ENCODE data around the gene ABCB11.
A peak's percentile ranks its signal among the peaks of the same experiment; 100 is the strongest.

ABCB11 gene

DNA sequence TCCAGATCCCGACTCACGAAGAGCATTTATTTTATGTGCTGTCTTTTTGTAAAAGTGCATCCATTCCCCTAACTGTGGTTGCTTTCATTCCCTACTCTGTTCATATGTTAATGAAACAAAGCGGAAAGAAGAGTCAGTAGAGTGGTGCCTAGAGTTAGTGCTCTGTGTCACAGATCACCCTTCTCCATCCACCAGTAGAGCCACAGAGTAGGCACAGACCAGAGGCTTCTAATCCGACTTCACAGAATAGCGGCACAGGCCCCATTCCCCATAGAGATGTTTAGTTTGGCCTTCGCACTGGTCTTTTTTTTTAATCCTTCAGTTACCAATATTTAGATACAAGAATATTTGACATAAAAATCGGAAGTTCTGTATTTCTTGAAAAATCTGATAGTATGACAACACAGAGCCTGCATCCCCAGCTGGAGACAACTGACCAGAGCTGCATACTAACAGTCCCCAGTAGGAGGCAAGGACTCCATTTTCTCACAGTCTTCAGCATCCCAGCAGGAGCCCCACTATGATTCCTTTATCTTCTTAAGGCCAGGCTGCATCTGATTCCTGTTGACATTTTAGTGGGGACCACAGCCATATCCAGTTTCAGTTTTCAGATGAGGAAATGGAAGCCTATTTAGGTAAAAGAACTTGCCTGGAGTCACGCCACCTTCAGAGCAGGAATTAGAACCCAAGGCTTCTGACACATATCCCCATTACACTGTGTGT, 123.0 kb downstream of the ABCB11 start:
- peaks cover 8% of the 10 kb centered on the region; the same call in 1 of the 2 replicates for H3K27me3 ChIP-seq (ENCODE audit: control insufficient read depth, insufficient read depth, low read length)
- no peak overlapping the region for H3K27ac ChIP-seq (ENCODE audit: low read depth, low read length)
- no peak overlapping the region for H3K9ac ChIP-seq (ENCODE audit: low read length)
- no peak overlapping the region for H3K4me3 ChIP-seq (ENCODE audit: low read depth, low read length)
- H3K9me3 ChIP-seq (ENCODE audit: control insufficient read depth, insufficient read depth, low read depth, low read length) = no peaks in the 10 kb centered on the region
- peaks cover 50% of the 10 kb centered on the region for H3K4me1 ChIP-seq (ENCODE audit: control insufficient read depth, insufficient read depth, low read length)
- H3K36me3 ChIP-seq (ENCODE audit: control insufficient read depth, insufficient read depth, low read length) = no peaks in the 10 kb centered on the region

GRCh38 chr2:168904358-168904757, 126.8 kb downstream of the ABCB11 start:
- H3K4me1 ChIP-seq (ENCODE audit: control insufficient read depth, insufficient read depth, low read length) = peaks cover 22% of the 10 kb centered on the region
- no peaks in the 10 kb centered on the region for H3K27me3 ChIP-seq (ENCODE audit: control insufficient read depth, insufficient read depth, low read length)
- no peak overlapping the region for H3K4me3 ChIP-seq (ENCODE audit: low read depth, low read length)
- no peaks in the 10 kb centered on the region for H3K9me3 ChIP-seq (ENCODE audit: control insufficient read depth, insufficient read depth, low read depth, low read length)
- H3K9ac ChIP-seq (ENCODE audit: low read length) = no peak overlapping the region
- H3K27ac ChIP-seq (ENCODE audit: low read depth, low read length) = no peak overlapping the region
- no peaks in the 10 kb centered on the region for H3K36me3 ChIP-seq (ENCODE audit: control insufficient read depth, insufficient read depth, low read length)

DNA sequence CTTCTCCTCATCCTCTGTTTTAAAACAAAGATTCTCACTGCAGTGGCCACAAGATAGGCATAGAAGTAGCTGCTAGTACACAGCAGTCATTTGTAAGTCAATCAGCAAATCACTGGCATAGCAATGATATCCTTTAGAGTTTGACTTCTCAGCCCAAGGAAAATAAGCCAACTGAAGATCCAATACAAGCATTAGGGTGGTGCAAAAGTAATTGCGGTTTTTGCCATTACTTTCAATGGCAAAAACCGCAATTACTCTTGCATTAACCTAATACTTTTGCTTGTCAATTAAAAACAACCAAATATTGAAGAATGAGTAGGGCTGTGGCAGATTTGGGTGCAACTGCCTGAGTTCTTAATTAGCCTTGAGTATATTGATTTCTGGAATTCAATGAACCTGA, 127.2 kb downstream of the ABCB11 start:
- H3K4me3 ChIP-seq (ENCODE audit: low read depth, low read length) = no peak overlapping the region
- peaks cover 22% of the 10 kb centered on the region for H3K4me1 ChIP-seq (ENCODE audit: control insufficient read depth, insufficient read depth, low read length)
- no peaks in the 10 kb centered on the region for H3K9me3 ChIP-seq (ENCODE audit: control insufficient read depth, insufficient read depth, low read depth, low read length)
- no peaks in the 10 kb centered on the region for H3K36me3 ChIP-seq (ENCODE audit: control insufficient read depth, insufficient read depth, low read length)
- H3K27me3 ChIP-seq (ENCODE audit: control insufficient read depth, insufficient read depth, low read length) = no peaks in the 10 kb centered on the region
- no peak overlapping the region for H3K27ac ChIP-seq (ENCODE audit: low read depth, low read length)
- H3K9ac ChIP-seq (ENCODE audit: low read length) = no peak overlapping the region

GRCh38 chr2:168901003-168901402, 130.1 kb downstream of the ABCB11 start, which contains the start of gene G6PC2:
Gene G6PC2, plus strand, starts transcription at chr2:168901291. Its CDS starts 41 bp downstream, at chr2:168901332.
- Histone ChIP-seq H3K9me3 (ENCODE audit: control insufficient read depth, insufficient read depth, low read depth, low read length) (no peaks in the 10 kb centered on the region), H3K27me3 (ENCODE audit: control insufficient read depth, insufficient read depth, low read length) (no peaks in the 10 kb centered on the region), H3K9ac (ENCODE audit: low read length) (no peak within 1 kb of the TSS), H3K4me3 (ENCODE audit: low read depth, low read length) (no peak within 1 kb of the TSS), H3K27ac (ENCODE audit: low read depth, low read length) (no peak within 1 kb of the TSS), H3K36me3 (ENCODE audit: control insufficient read depth, insufficient read depth, low read length) (no peaks in the 10 kb centered on the region), H3K4me1 (ENCODE audit: control insufficient read depth, insufficient read depth, low read length) (no peaks in the 10 kb centered on the region)

DNA sequence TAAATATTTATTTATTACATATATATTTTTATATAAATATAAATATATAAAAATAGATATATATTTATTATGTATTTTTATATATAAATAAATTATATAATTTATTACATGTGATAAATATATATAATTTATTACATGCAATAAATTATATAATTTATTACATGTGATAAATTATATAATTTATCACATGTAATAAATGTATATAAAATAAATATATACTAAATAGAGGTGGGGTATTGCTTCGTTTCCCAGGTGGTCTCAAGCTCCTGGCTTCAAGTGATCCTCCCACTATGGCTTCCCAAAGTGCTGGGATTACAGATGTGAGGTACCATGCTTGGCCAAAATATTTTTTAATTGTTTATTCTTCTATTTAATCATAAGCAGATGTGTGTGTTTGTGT, 133.7 kb downstream of the ABCB11 start:
- Histone ChIP-seq H3K27ac (ENCODE audit: low read depth, low read length) (no peak overlapping the region), H3K4me3 (ENCODE audit: low read depth, low read length) (no peak overlapping the region), H3K9me3 (ENCODE audit: control insufficient read depth, insufficient read depth, low read depth, low read length) (no peaks in the 10 kb centered on the region), H3K9ac (ENCODE audit: low read length) (no peak overlapping the region), H3K36me3 (ENCODE audit: control insufficient read depth, insufficient read depth, low read length) (no peaks in the 10 kb centered on the region), H3K27me3 (ENCODE audit: control insufficient read depth, insufficient read depth, low read length) (no peaks in the 10 kb centered on the region), H3K4me1 (ENCODE audit: control insufficient read depth, insufficient read depth, low read length) (no peaks in the 10 kb centered on the region)

DNA sequence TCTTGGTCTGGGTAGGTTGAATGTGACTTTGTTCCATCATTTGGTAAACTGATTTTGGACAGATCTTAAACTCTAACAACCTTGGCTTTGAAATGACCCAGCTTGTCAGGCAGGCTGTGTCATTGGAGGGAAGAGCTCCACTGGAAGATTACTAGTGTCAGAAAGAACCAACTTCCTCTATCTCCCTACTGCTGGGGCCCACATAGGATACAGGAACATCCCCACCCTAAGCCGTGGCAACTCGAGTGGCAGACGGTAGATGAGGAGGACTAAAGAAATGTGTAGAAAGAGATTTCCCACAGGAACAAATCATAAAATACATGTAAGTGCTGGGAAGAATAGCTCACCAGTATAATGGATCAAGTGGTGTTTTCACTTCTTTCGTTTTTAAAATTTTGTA, 134.3 kb downstream of the ABCB11 start:
- H3K4me1 ChIP-seq (ENCODE audit: control insufficient read depth, insufficient read depth, low read length) = no peaks in the 10 kb centered on the region
- no peak overlapping the region for H3K4me3 ChIP-seq (ENCODE audit: low read depth, low read length)
- H3K9me3 ChIP-seq (ENCODE audit: control insufficient read depth, insufficient read depth, low read depth, low read length) = no peaks in the 10 kb centered on the region
- peaks cover 4% of the 10 kb centered on the region; the same call in 1 of the 2 replicates for H3K27me3 ChIP-seq (ENCODE audit: control insufficient read depth, insufficient read depth, low read length)
- H3K36me3 ChIP-seq (ENCODE audit: control insufficient read depth, insufficient read depth, low read length) = no peaks in the 10 kb centered on the region
- H3K27ac ChIP-seq (ENCODE audit: low read depth, low read length) = no peak overlapping the region
- no peak overlapping the region for H3K9ac ChIP-seq (ENCODE audit: low read length)

- Histone ChIP-seq H3K27ac (ENCODE audit: low read depth, low read length) (no peak overlapping the region), H3K36me3 (ENCODE audit: control insufficient read depth, insufficient read depth, low read length) (no peaks in the 10 kb centered on the region), H3K27me3 (ENCODE audit: control insufficient read depth, insufficient read depth, low read length) (peaks cover 10% of the 10 kb centered on the region; the same call in 1 of the 2 replicates), H3K9ac (ENCODE audit: low read length) (no peak overlapping the region), H3K4me1 (ENCODE audit: control insufficient read depth, insufficient read depth, low read length) (no peaks in the 10 kb centered on the region), H3K9me3 (ENCODE audit: control insufficient read depth, insufficient read depth, low read depth, low read length) (no peaks in the 10 kb centered on the region), H3K4me3 (ENCODE audit: low read depth, low read length) (no peak overlapping the region)
Observed at GRCh38 chr2:168895771-168896170, 135.4 kb downstream of the ABCB11 start.

- H3K4me3 ChIP-seq (ENCODE audit: low read depth, low read length) = no peak overlapping the region
- no peaks in the 10 kb centered on the region for H3K36me3 ChIP-seq (ENCODE audit: control insufficient read depth, insufficient read depth, low read length)
- no peaks in the 10 kb centered on the region for H3K4me1 ChIP-seq (ENCODE audit: control insufficient read depth, insufficient read depth, low read length)
- no peaks in the 10 kb centered on the region for H3K9me3 ChIP-seq (ENCODE audit: control insufficient read depth, insufficient read depth, low read depth, low read length)
- peaks cover 10% of the 10 kb centered on the region; the same call in 1 of the 2 replicates for H3K27me3 ChIP-seq (ENCODE audit: control insufficient read depth, insufficient read depth, low read length)
- H3K9ac ChIP-seq (ENCODE audit: low read length) = no peak overlapping the region
- H3K27ac ChIP-seq (ENCODE audit: low read depth, low read length) = no peak overlapping the region
Observed at GRCh38 chr2:168894720-168895119, 136.4 kb downstream of the ABCB11 start.

DNA sequence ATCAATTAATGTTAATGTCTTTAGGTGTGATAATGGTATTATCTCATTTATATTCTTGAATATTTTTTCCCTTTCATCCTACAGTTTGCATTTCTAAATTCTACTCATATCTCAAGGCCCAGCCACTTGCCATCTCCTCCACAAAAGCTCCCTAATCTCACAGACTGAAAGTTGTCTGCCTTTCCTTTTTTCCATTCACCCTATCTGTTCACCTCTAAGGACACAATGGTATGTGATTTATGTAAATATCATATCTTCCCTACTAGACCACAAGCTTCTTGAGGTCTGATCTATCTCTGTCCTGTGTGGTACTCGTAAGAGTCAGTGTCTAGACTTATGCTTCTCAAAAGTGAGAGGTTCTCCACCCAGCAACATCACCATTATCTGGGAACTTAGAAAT, 137.0 kb downstream of the ABCB11 start:
- no peaks in the 10 kb centered on the region for H3K9me3 ChIP-seq (ENCODE audit: control insufficient read depth, insufficient read depth, low read depth, low read length)

GRCh38 chr2:168892327-168892726, 138.8 kb downstream of the ABCB11 start:
- Histone ChIP-seq H3K9me3 (ENCODE audit: control insufficient read depth, insufficient read depth, low read depth, low read length) (no peaks in the 10 kb centered on the region), H3K27me3 (ENCODE audit: control insufficient read depth, insufficient read depth, low read length) (peaks cover 10% of the 10 kb centered on the region; the same call in 1 of the 2 replicates), H3K9ac (ENCODE audit: low read length) (no peak overlapping the region), H3K27ac (ENCODE audit: low read depth, low read length) (no peak overlapping the region), H3K36me3 (ENCODE audit: control insufficient read depth, insufficient read depth, low read length) (peaks cover 11% of the 10 kb centered on the region), H3K4me3 (ENCODE audit: low read depth, low read length) (no peak overlapping the region), H3K4me1 (ENCODE audit: control insufficient read depth, insufficient read depth, low read length) (peaks cover 5% of the 10 kb centered on the region; the same call in 1 of the 2 replicates)

More for the DNA sequence above, 137.0 kb downstream of the ABCB11 start:
- peaks cover 5% of the 10 kb centered on the region; the same call in 1 of the 2 replicates for H3K4me1 ChIP-seq (ENCODE audit: control insufficient read depth, insufficient read depth, low read length)
- H3K27ac ChIP-seq (ENCODE audit: low read depth, low read length) = no peak overlapping the region
- no peak overlapping the region for H3K9ac ChIP-seq (ENCODE audit: low read length)
- no peak overlapping the region for H3K4me3 ChIP-seq (ENCODE audit: low read depth, low read length)
- peaks cover 10% of the 10 kb centered on the region; the same call in 1 of the 2 replicates for H3K27me3 ChIP-seq (ENCODE audit: control insufficient read depth, insufficient read depth, low read length)
- H3K36me3 ChIP-seq (ENCODE audit: control insufficient read depth, insufficient read depth, low read length) = no peaks in the 10 kb centered on the region

DNA sequence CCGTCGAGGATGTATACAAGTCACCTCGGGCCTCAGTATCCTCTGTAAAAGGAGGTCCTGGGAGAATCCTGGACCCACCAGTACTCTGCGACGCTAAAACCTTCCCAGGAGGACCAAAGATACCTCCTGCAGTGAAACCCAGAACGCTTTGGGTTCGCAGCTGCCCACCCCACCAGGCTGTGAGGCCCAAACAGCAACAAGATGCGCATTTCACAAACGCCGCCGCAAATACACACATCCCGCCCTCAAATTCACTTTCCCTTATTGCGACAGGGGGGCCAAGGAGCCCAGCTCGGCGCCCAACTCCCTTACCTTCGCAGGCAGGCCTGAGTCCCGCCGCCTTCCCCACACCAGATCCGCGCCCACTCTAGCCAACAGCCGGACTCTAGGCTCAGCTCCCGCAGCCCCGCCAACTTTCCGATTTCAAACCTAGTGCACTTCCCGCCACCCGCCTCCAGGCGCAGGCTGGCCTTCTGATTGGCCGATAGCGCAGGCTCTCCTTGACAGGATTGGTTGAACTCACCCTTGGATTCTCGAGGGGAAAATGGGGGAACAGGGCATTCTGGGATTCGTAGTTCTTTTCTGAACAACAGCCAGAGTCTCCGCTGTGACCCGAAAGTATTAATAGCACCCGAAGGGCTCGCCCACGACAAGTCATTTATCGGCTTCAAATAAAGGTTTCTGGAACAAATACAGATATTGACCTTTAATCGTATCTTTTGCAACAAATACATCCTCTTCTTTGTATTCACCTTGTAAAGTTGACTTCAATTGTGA, 140.9 kb downstream of the ABCB11 start, which contains the start of gene SPC25:
SPC25 (minus strand) TSS at position 425 of the 777 bp plus-strand sequence. CDS start 911 bp downstream, outside the sequence.
- H3K9me3 ChIP-seq (ENCODE audit: control insufficient read depth, insufficient read depth, low read depth, low read length) = no peaks in the 10 kb centered on the region
- H3K4me1 ChIP-seq (ENCODE audit: control insufficient read depth, insufficient read depth, low read length) = peaks cover 5% of the 10 kb centered on the region; the same call in 1 of the 2 replicates
- peak within 1 kb of the TSS; percentile 90 for H3K9ac ChIP-seq (ENCODE audit: low read length)
- peaks cover 10% of the 10 kb centered on the region; the same call in 1 of the 2 replicates for H3K27me3 ChIP-seq (ENCODE audit: control insufficient read depth, insufficient read depth, low read length)
- H3K36me3 ChIP-seq (ENCODE audit: control insufficient read depth, insufficient read depth, low read length) = peaks cover 24% of the 10 kb centered on the region
- peak within 1 kb of the TSS; percentile 88 for H3K4me3 ChIP-seq (ENCODE audit: low read depth, low read length)
- H3K27ac ChIP-seq (ENCODE audit: low read depth, low read length) = no peak within 1 kb of the TSS; the same call in 1 of the 2 replicates

Data from HUES6 (cell line).